Measurements from ENCODE around the gene ANKRD52. TPM values are rescaled to one million over a fixed set of nuclear protein-coding genes. Genes with fewer than 3 reads are reported as not detected.

The ANKRD52 gene
- total and polyA plus RNA-seq, 2 donors (not counting 3 experiments of a cell fraction or from before 2014, with no cell fraction given) = 30.8 to 62.0 TPM

GRCh38 chr12:56300644-56301464 lies 42.7 kb upstream of the ANKRD52 start:
- POLR2A ChIA-PET = interaction anchor here (1.1 kb wide), 1 partner anchor 103 kb away, joined by 3 read pairs; no protein-coding TSS in a partner anchor
- H3K4me3 ChIP-seq (replicated peaks in 1 of 3; ENCODE audit: insufficient read depth in 1 of 3, low read depth in 1 of 3, low read length in 3 of 3) = peak overlapping the region in 2 of 3 experiments; percentile 67 to 88
- H3K9me3 ChIP-seq (replicated peaks; ENCODE audit: control insufficient read depth, insufficient read depth, low read length) = no peaks in the 10 kb centered on the region
- no peaks in the 10 kb centered on the region for H3K9me1 ChIP-seq (replicated peaks; ENCODE audit: control insufficient read depth, extremely low read depth, insufficient read depth, low read length)
- TF ChIP-seq POLR2AphosphoS5 (IDR thresholded peaks at IDR 0.05; ENCODE audit: insufficient read depth, low read depth, low read length) (no peak), POLR2A (IDR thresholded peaks at IDR 0.05; ENCODE audit: low read depth, low read length) (no peak), JUN (IDR thresholded peaks at IDR 0.05; ENCODE audit: borderline replicate concordance, insufficient read depth, insufficient read length, low read depth) (no peak), MYC (IDR thresholded peaks at IDR 0.05; ENCODE audit: low read depth, low read length) (no peak), GATA2 (IDR thresholded peaks at IDR 0.05; ENCODE audit: insufficient read depth, insufficient read length, low read depth, low read length) (no peak), FOS (IDR thresholded peaks at IDR 0.05; ENCODE audit: borderline replicate concordance, insufficient read depth, low read length) (no peak), EZH2 (IDR thresholded peaks at IDR 0.05; ENCODE audit: borderline replicate concordance, low read depth, low read length, severe bottlenecking) (no peak), CTCF (IDR thresholded peaks at IDR 0.05; ENCODE audit: extremely low read depth in 1 of 2, insufficient read depth in 1 of 2, low read depth in 1 of 2, low read length in 2 of 2) (no peak), MAX (IDR thresholded peaks at IDR 0.05; ENCODE audit: insufficient read depth, insufficient read length) (no peak)
- no peak for DNase-seq (ENCODE audit: low read depth, low spot score)
- dilution Hi-C loops (cut with MboI; ENCODE audit: extremely low pct_ligation_motif_present, low sequenced_read_pairs) (no loop called here), intact Hi-C loops (cut with micrococcal nuclease) (loop anchor here (1.0 kb wide), 7 partner anchors 15 to 183 kb away; partner anchors contain the start of genes PAN2 and ZC3H10)
- H3K27me3 ChIP-seq (ENCODE audit: control insufficient read depth in 2 of 2, insufficient read depth in 2 of 2, low read length in 2 of 2) = no peaks in the 10 kb centered on the region
- TSS peak; percentile 80 for BruUV-seq (replicated peaks)
- H3K4me1 ChIP-seq (ENCODE audit: control insufficient read depth, extremely low read depth, insufficient read depth, low read length) = peaks cover 26% of the 10 kb centered on the region
- H3K79me2 ChIP-seq (ENCODE audit: control insufficient read depth, insufficient read depth, low read length) = peaks cover 41% of the 10 kb centered on the region
- H2AFZ ChIP-seq (ENCODE audit: low read depth, low read length) = peak overlapping the region; percentile 27
- H3K36me3 ChIP-seq (ENCODE audit: control insufficient read depth in 2 of 2, extremely low read depth in 1 of 2, insufficient read depth in 2 of 2, low read length in 2 of 2) = no peaks in the 10 kb centered on the region
- H3K27ac ChIP-seq (ENCODE audit: insufficient read depth, low read depth, low read length) = peak overlapping the region; percentile 77
- no peak for FAIRE-seq
- CTCF ChIA-PET = interaction anchor here (0.8 kb wide), 1 partner anchor 14 kb away, joined by 3 read pairs; no protein-coding TSS in a partner anchor
- peak overlapping the region; percentile 70 for H3K9ac ChIP-seq (replicated peaks; ENCODE audit: extremely low read depth, insufficient read depth, low read length)
- H3K4me2 ChIP-seq (ENCODE audit: insufficient read depth, low read length) = peak overlapping the region; percentile 73
- H4K20me1 ChIP-seq (replicated peaks; ENCODE audit: control insufficient read depth, extremely low read depth, insufficient read depth, low read length) = peaks cover 2% of the 10 kb centered on the region
